ENCODE data around the gene TMEM50B. TPM values are rescaled to one million over a fixed set of nuclear protein-coding genes. Genes with fewer than 3 reads are reported as not detected.
"Not testable (repeated sequence)": the region's sequence is repeated elsewhere in the genome, so short reads cannot be mapped to it uniquely, and the experiment has no call there.

The TMEM50B gene
- total RNA-seq, 2 donors from 2014 or later = 20.0 to 22.5 TPM

DNA sequence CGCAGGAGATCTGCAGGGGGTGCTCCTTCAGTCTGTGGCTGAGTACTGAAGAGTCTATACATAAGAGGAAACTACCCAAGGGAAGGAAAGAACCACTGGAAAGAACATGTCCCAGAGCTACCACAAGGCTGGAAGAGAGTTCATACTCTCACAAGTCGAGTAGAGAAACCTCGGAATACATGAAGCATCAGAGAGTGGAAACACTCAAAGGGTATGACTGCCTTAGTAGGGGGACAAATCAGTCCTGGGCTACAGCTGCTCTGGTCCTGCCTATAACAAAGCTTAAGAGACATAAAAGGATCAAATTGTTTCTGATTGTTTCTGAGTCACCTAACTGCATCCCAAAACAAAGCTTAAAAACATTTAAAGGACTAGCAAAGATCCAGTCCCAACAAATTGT lies 27.4 kb downstream of the TMEM50B start:
- ATAC-seq (replicated peaks) = no peak
- H3K4me3 Mint-ChIP-seq = no peak overlapping the region
- peak overlapping the region; percentile 69 for H3K27ac Mint-ChIP-seq
- H3K9me3 Mint-ChIP-seq = no peaks in the 10 kb centered on the region
- H3K36me3 Mint-ChIP-seq (ENCODE audit: low read depth) = peaks cover 32% of the 10 kb centered on the region
- H3K4me1 Mint-ChIP-seq = peaks cover 4% of the 10 kb centered on the region
- no peaks in the 10 kb centered on the region for H3K27me3 Mint-ChIP-seq

DNA sequence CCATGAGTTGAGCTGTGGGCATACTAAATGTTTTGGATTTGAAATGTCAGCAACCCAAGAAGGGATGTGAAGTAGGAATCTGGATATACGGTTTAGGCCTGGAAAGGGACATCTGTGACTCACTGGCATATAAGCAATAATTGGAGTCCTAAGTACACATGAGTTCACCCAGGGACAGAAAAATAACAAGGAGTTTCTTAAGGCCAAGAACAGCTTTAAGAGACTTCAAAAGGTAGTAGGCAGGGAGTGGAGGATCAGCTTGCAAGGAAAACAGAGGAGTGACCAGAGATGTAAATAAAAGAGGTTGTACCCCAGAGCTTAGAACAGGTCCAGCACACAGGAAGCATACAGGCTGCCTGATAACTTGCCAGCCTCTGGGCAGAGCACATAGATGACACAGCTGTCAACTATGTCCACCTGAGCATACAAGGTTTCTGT lies 28.1 kb downstream of the TMEM50B start:
- peak overlapping the region; percentile 69 for H3K27ac Mint-ChIP-seq
- ATAC-seq (replicated peaks) = no peak

DNA sequence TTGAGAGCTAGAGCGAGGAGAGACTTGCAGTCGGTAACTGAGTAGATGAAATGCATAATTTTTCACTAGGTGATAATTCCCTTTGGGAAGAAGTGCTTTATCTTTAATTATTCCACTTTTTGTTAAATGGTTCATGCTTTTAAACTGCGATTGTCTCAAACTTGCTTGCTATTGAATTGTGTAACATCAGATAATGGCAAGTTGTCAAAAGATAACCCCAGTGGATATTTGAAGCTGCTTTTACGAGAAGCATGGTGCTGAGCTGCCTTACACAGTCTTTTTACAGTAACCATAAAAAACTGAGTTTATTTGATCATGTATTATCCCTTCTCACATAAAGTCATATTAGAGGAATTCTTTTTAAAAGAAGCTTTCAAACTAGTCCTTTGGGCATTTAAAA lies 30.2 kb downstream of the TMEM50B start:
- no peak for ATAC-seq (replicated peaks)
- H3K4me3 Mint-ChIP-seq = no peak overlapping the region
- peaks cover 23% of the 10 kb centered on the region for H3K36me3 Mint-ChIP-seq (ENCODE audit: low read depth)
- H3K9me3 Mint-ChIP-seq = no peaks in the 10 kb centered on the region
- H3K4me1 Mint-ChIP-seq = peaks cover 4% of the 10 kb centered on the region
- H3K27ac Mint-ChIP-seq = no peak overlapping the region
- H3K27me3 Mint-ChIP-seq = no peaks in the 10 kb centered on the region

More for the DNA sequence above, 28.1 kb downstream of the TMEM50B start:
- no peaks in the 10 kb centered on the region for H3K9me3 Mint-ChIP-seq
- H3K27me3 Mint-ChIP-seq = no peaks in the 10 kb centered on the region
- H3K4me1 Mint-ChIP-seq = peaks cover 4% of the 10 kb centered on the region
- peaks cover 32% of the 10 kb centered on the region for H3K36me3 Mint-ChIP-seq (ENCODE audit: low read depth)
- H3K4me3 Mint-ChIP-seq = no peak overlapping the region

- ATAC-seq (replicated peaks); H3K9me3 Mint-ChIP-seq; H3K4me3 Mint-ChIP-seq; H3K27ac Mint-ChIP-seq; H3K27me3 Mint-ChIP-seq; H3K4me1 Mint-ChIP-seq: not testable (repeated sequence)
- peaks cover 11% of the 10 kb centered on the region for H3K36me3 Mint-ChIP-seq (ENCODE audit: low read depth)
Observed at GRCh38 chr21:33446620-33447019, 33.2 kb downstream of the TMEM50B start.

DNA sequence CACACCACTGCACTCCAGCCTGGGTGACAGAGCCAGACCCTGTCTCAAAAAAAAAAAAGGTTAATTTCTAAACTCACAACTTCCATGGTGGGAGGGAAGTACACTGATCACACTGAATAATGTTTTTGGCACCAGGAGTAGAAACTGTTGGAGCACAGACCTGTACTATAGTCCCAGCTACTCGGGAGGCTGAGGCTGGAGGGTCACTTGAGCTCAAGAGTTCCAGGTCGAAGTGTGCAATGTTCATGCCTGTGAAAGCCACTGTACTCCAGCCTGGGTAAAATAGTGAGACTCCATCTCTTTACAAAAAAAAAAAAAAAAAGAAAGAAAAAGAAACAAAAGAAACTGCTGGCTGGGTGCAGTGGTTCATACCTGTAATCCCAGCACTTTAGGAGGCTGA lies 35.3 kb downstream of the TMEM50B start:
- Mint-ChIP-seq H3K27me3 (no peaks in the 10 kb centered on the region), H3K9me3 (no peaks in the 10 kb centered on the region), H3K36me3 (ENCODE audit: low read depth) (peaks cover 11% of the 10 kb centered on the region), H3K4me3 (no peak overlapping the region), H3K4me1 (peaks cover 4% of the 10 kb centered on the region), H3K27ac (no peak overlapping the region)
- no peak for ATAC-seq (replicated peaks)

GRCh38 chr21:33443194-33443593 lies 36.6 kb downstream of the TMEM50B start:
- Mint-ChIP-seq H3K27ac (no peak overlapping the region), H3K4me3 (no peak overlapping the region), H3K36me3 (ENCODE audit: low read depth) (peaks cover 17% of the 10 kb centered on the region), H3K9me3 (no peaks in the 10 kb centered on the region), H3K27me3 (no peaks in the 10 kb centered on the region), H3K4me1 (peaks cover 4% of the 10 kb centered on the region)
- ATAC-seq (replicated peaks) = no peak

- Mint-ChIP-seq H3K36me3 (ENCODE audit: low read depth) (peaks cover 31% of the 10 kb centered on the region), H3K4me1 (peaks cover 4% of the 10 kb centered on the region), H3K27ac (peak overlapping the region; percentile 1), H3K27me3 (no peaks in the 10 kb centered on the region), H3K9me3 (no peaks in the 10 kb centered on the region), H3K4me3 (no peak overlapping the region)
- ATAC-seq (replicated peaks) = no peak
Observed at GRCh38 chr21:33441489-33442477, 38.0 kb downstream of the TMEM50B start.

- H3K4me3 Mint-ChIP-seq = no peak overlapping the region
- H3K9me3 Mint-ChIP-seq = no peaks in the 10 kb centered on the region
- H3K27ac Mint-ChIP-seq = no peak overlapping the region
- H3K36me3 Mint-ChIP-seq (ENCODE audit: low read depth) = peaks cover 60% of the 10 kb centered on the region
- no peaks in the 10 kb centered on the region for H3K27me3 Mint-ChIP-seq
- peaks cover 24% of the 10 kb centered on the region for H3K4me1 Mint-ChIP-seq
- no peak for ATAC-seq (replicated peaks)
Observed at GRCh38 chr21:33437140-33437539, 42.6 kb downstream of the TMEM50B start.

- peak overlapping the region; percentile 92 for H3K27ac Mint-ChIP-seq
- peak overlapping the region; percentile 82 for H3K4me3 Mint-ChIP-seq
- no peaks in the 10 kb centered on the region for H3K9me3 Mint-ChIP-seq
- peaks cover 21% of the 10 kb centered on the region for H3K4me1 Mint-ChIP-seq
- no peaks in the 10 kb centered on the region for H3K27me3 Mint-ChIP-seq
- peaks cover 77% of the 10 kb centered on the region for H3K36me3 Mint-ChIP-seq (ENCODE audit: low read depth)
- peak; percentile 97 for ATAC-seq (replicated peaks)
Observed at GRCh38 chr21:33434770-33435360, 44.9 kb downstream of the TMEM50B start.

- peaks cover 21% of the 10 kb centered on the region for H3K4me1 Mint-ChIP-seq
- no peak for ATAC-seq (replicated peaks)
- peaks cover 81% of the 10 kb centered on the region for H3K36me3 Mint-ChIP-seq (ENCODE audit: low read depth)
- H3K9me3 Mint-ChIP-seq = no peaks in the 10 kb centered on the region
- H3K4me3 Mint-ChIP-seq = peak overlapping the region; percentile 51
- H3K27ac Mint-ChIP-seq = peak overlapping the region; percentile 33
- H3K27me3 Mint-ChIP-seq = no peaks in the 10 kb centered on the region
Observed at GRCh38 chr21:33433425-33434114, 46.2 kb downstream of the TMEM50B start.

DNA sequence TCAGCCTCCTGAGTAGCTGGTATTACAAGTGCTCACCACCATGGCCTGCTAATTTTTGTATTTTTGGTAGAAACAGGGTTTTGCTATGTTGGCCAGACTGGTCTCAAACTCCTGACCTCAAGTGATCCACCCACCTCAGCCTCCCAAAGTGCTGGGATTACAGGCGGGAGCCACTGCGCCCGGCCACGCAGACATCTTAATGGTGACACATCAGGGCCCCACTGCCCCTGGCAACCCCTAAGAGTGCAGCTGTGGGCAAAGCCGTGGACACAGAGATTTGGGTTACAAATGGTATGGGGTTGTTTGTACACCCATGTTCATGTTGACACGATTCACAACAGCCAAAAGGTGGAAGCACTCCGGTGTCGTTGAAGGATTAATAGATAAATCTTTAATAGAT lies 46.8 kb downstream of the TMEM50B start:
- Mint-ChIP-seq H3K4me3 (peak overlapping the region; percentile 51), H3K4me1 (peaks cover 21% of the 10 kb centered on the region), H3K9me3 (no peaks in the 10 kb centered on the region), H3K27ac (peak overlapping the region; percentile 33), H3K27me3 (no peaks in the 10 kb centered on the region), H3K36me3 (ENCODE audit: low read depth) (peaks cover 81% of the 10 kb centered on the region)
- ATAC-seq (replicated peaks) = no peak

GRCh38 chr21:33432496-33432895 lies 47.3 kb downstream of the TMEM50B start:
- H3K4me3 Mint-ChIP-seq = no peak overlapping the region
- no peak for ATAC-seq (replicated peaks)
- peaks cover 21% of the 10 kb centered on the region for H3K4me1 Mint-ChIP-seq
- no peak overlapping the region for H3K27ac Mint-ChIP-seq
- no peaks in the 10 kb centered on the region for H3K9me3 Mint-ChIP-seq
- H3K36me3 Mint-ChIP-seq (ENCODE audit: low read depth) = peaks cover 81% of the 10 kb centered on the region
- H3K27me3 Mint-ChIP-seq = no peaks in the 10 kb centered on the region

- H3K4me1 Mint-ChIP-seq = peaks cover 21% of the 10 kb centered on the region
- no peak for ATAC-seq (replicated peaks)
- H3K36me3 Mint-ChIP-seq (ENCODE audit: low read depth) = peaks cover 75% of the 10 kb centered on the region
- H3K9me3 Mint-ChIP-seq = no peaks in the 10 kb centered on the region
- no peaks in the 10 kb centered on the region for H3K27me3 Mint-ChIP-seq
- no peak overlapping the region for H3K4me3 Mint-ChIP-seq
- H3K27ac Mint-ChIP-seq = no peak overlapping the region
Observed at GRCh38 chr21:33430858-33431257, 48.9 kb downstream of the TMEM50B start.

- Mint-ChIP-seq H3K36me3 (ENCODE audit: low read depth) (peaks cover 74% of the 10 kb centered on the region), H3K9me3 (no peaks in the 10 kb centered on the region), H3K27me3 (no peaks in the 10 kb centered on the region), H3K4me1 (peaks cover 6% of the 10 kb centered on the region), H3K4me3 (no peak overlapping the region), H3K27ac (no peak overlapping the region)
- no peak for ATAC-seq (replicated peaks)
Observed at GRCh38 chr21:33428669-33429068, 51.1 kb downstream of the TMEM50B start.

All from activated T-helper 17 cell treated with anti-CD3 and anti-CD28 coated beads, Interleukin-2, amount 50 U/mL, for 72 hours (primary cell).